Uterus (tissue), 4 donors: ENCODE data around the gene ZNF438. TPM values are rescaled to one million over a fixed set of nuclear protein-coding genes. Genes with fewer than 3 reads are reported as not detected.

Experiments used
- DNase-seq, 2 donors: peaks; one replicate each; pipeline ENCODE4 v3.0.0-alpha.2; 2019 to 2020
- H3K27ac ChIP-seq, 2 donors: fragments of 200-600 bp; sonication (generic); 1 replicate in 1 of 2; 2 replicates in 1 of 2; pipeline ENCODE4 v1.5.1; 2016 to 2018
- H3K27me3 ChIP-seq, 2 donors: fragments of 200-600 bp; sonication (generic); one replicate each; pipeline ENCODE4 v1.5.1; 2018 to 2019; ENCODE audit warnings: control low read depth in 1 of 2
- H3K36me3 ChIP-seq, 2 donors: fragments of 200-600 bp; sonication (generic); one replicate each; pipeline ENCODE4 v1.5.1; 2019; ENCODE audit warnings: control low read depth in 1 of 2
- H3K4me1 ChIP-seq, 2 donors: fragments of 200-600 bp; sonication (generic); one replicate each; pipeline ENCODE4 v1.5.1; 2018 to 2019; ENCODE audit warnings: control low read depth in 1 of 2
- H3K4me3 ChIP-seq, 2 donors: fragments of 200-600 bp; sonication (generic); 1 replicate in 1 of 2; 2 replicates in 1 of 2; pipeline ENCODE4 v1.5.1; 2018 to 2019; ENCODE audit warnings: mild to moderate bottlenecking in 1 of 2
- H3K9me3 ChIP-seq, 2 donors: fragments of 200-600 bp; sonication (generic); one replicate each; pipeline ENCODE4 v1.5.1; 2019; ENCODE audit warnings: control low read depth in 1 of 2
- CTCF ChIP-seq, 4 experiments: fragments of 200-600 bp in 2 of 4; fragments of 450-650 bp in 2 of 4; sonication (generic) in 2 of 4; IDR thresholded peaks; one replicate each; pipeline ENCODE4 v1.5.1; 2016 to 2019; ENCODE audit warnings: antibody characterized with exemption in 4 of 4, mild to moderate bottlenecking in 2 of 4, moderate library complexity in 1 of 4
- POLR2A ChIP-seq, 2 donors: fragments of 450-650 bp; IDR thresholded peaks; one replicate each; pipeline ENCODE4 v1.6.1; 2016; ENCODE audit warnings: antibody characterized with exemption in 2 of 2, mild to moderate bottlenecking in 1 of 2, moderate library complexity in 1 of 2
- intact Hi-C: fragments of 100-400 bp; cut with DNase I; formaldehyde crosslinking; loops from one replicate; pipeline ENCODE4 v1.15.1; 2023; ENCODE audit warnings: low total_unique reads
- total RNA-seq, 4 donors: library from RNA; depleted of rRNA in 3 of 4; stranded (reverse); fragments of >200 nt in 3 of 4; gene quantifications; one replicate each; pipeline versions ENCODE4 v1.1.0 to v1.2.4, GENCODE V29; 2014 to 2023
- donor health status: DM: yes; HTN: yes; CAD: no.

ZNF438 gene
- 10 to 100 TPM in 3 of 4 donors, 1 to 10 TPM in 1; 5.8 to 24.6 (median 18.4) TPM for total RNA-seq

DNA sequence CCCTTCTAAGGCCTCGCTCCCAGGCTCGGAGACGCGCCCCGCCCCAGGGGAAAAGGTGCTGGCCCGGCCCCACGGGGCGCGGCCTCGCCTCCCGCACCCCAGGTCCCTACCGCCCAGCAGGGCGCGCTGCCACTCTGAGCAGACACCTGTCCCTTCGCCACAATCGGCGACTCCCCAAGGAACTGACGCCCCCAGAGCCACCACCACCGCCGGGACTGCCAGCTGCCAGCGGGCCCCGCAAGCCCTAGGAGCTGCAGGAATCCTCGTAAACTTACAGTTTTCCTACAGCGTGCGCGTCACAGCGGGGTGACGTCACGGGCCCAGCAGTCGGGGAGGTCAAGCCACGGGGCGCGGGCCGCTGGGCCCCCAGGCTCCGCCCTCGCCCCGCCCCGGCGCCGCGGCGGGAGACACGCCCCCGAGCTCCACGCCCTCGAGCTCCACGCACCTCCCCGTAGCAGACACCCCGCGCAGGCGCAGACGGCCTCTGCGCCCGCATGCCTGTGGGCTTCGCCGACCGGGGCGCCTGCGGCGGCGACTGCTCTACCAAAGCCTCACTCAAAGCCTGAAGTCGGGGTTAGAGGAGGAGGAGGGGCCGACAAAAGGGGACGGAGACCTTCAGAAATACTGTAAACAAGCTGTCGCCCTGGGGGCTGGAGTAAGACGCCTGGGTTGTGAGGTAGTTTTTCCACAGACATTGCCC lies at the start of gene ZNF438:
Gene ZNF438 (minus strand): TSS at position 308 of the 700 bp plus-strand sequence. CDS start 154,831 bp downstream, outside the sequence.
- peaks cover 6 to 7% of the 10 kb centered on the region in 2 donors for H3K4me1 ChIP-seq

GRCh38 chr10:31076610-31076988 lies 44.9 kb upstream of the ZNF438 start:
- H3K9me3 ChIP-seq: no peaks in the 10 kb centered on the region
- H3K4me1 ChIP-seq: no peaks in the 10 kb centered on the region
- intact Hi-C loops: no loop called here
- no peaks in the 10 kb centered on the region for H3K27me3 ChIP-seq
- no peaks in the 10 kb centered on the region for H3K36me3 ChIP-seq
- H3K27ac ChIP-seq: no peak overlapping the region
- no peak for TF ChIP-seq CTCF (IDR thresholded peaks at IDR 0.05)
- no peak for TF ChIP-seq POLR2A (IDR thresholded peaks at IDR 0.05)
- H3K4me3 ChIP-seq: no peak overlapping the region
- no peak for DNase-seq

More for the DNA sequence above, at the start of gene ZNF438:
- Histone ChIP-seq H3K9me3 (no peaks in the 10 kb centered on the region), H3K4me3 (peak within 1 kb of the TSS; percentile 64 to 71), H3K27me3 (no peaks in the 10 kb centered on the region), H3K36me3 (no peaks in the 10 kb centered on the region), H3K27ac (peak within 1 kb of the TSS; percentile 100)
- peak; percentile 78 to 94 for TF ChIP-seq POLR2A (IDR thresholded peaks at IDR 0.05)
- peak; percentile 38 to 82 (median 60) for TF ChIP-seq CTCF (IDR thresholded peaks at IDR 0.05)
- DNase-seq: peak; percentile 95 to 98
- intact Hi-C loops: loop anchor here (2.0 to 10.0 kb wide), 2 partner anchors 247 to 571 kb away; no protein-coding TSS in a partner anchor

DNA sequence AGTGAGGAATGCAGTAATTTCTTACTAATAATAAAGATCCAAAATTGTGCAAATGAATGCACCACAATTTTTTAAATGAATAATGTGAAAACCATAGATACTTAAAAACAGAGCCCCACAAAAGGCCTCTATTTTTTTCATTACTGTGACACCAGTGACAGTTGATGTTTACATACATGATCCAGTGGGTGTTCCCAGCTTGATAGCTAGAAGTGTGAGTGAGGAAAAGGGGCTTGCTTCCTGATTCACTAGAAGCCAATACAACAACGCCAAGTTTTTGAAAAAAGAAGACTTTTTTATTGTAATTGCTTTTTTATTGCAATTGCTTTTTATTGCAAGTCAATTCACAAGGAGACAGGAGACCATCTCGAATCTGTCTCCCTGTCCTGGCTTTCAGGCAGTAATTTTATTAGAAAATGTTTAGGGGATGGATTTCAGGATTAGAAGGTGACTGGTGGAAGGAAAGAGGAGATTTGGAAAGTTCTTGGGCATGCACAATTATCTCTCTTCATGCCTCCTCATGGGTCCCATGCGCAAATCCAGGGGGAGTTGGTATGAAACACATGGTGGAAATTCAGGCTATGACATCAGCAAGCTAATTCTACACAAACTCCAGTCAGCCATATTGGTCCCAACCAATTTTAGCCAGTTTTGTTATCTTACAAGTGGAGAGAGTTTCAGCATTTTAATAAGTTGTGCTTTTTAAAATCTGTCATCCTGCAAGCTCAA lies 44.4 kb upstream of the ZNF438 start:
- TF ChIP-seq CTCF (IDR thresholded peaks at IDR 0.05): no peak
- no peak for TF ChIP-seq POLR2A (IDR thresholded peaks at IDR 0.05)
- no peaks in the 10 kb centered on the region for H3K9me3 ChIP-seq
- H3K4me1 ChIP-seq: no peaks in the 10 kb centered on the region
- H3K36me3 ChIP-seq: no peaks in the 10 kb centered on the region
- peak overlapping the region in 1 of 2 donors; percentile 24 for H3K27ac ChIP-seq
- no peak for DNase-seq
- intact Hi-C loops: no loop called here
- no peak overlapping the region for H3K4me3 ChIP-seq
- H3K27me3 ChIP-seq: no peaks in the 10 kb centered on the region

DNA sequence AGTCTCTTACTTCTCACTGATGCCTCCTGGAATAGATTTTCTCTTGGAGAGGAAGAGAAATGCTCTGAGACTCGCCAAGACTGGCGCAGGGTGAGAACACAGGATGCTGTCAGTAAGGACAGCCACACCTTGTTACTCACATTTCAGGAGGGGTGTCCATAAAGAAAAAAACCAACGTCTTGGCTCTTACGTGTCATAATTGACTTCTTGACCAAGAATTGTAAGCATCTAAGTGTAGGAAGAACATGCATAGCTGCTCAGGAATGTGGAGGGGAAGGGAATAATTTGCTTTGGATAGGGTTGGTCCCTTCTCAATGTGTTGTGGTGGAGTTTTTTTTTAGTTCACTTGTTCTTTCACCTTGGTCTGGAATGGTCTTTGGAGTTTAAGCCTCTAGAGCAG lies 43.8 kb upstream of the ZNF438 start:
- intact Hi-C loops: no loop called here
- peak overlapping the region in 1 of 2 donors; percentile 24 for H3K27ac ChIP-seq
- TF ChIP-seq CTCF (IDR thresholded peaks at IDR 0.05) (no peak), POLR2A (IDR thresholded peaks at IDR 0.05) (no peak)

GRCh38 chr10:31074722-31075086 lies 43.0 kb upstream of the ZNF438 start:
- no peak for DNase-seq
- H3K9me3 ChIP-seq: no peaks in the 10 kb centered on the region
- H3K4me1 ChIP-seq: no peaks in the 10 kb centered on the region
- H3K27ac ChIP-seq: peak overlapping the region; percentile 10 to 24
- no peak for TF ChIP-seq POLR2A (IDR thresholded peaks at IDR 0.05)
- no peak for TF ChIP-seq CTCF (IDR thresholded peaks at IDR 0.05)
- intact Hi-C loops: no loop called here
- H3K27me3 ChIP-seq: no peaks in the 10 kb centered on the region
- H3K4me3 ChIP-seq: no peak overlapping the region
- H3K36me3 ChIP-seq: no peaks in the 10 kb centered on the region

More for the DNA sequence above, 43.8 kb upstream of the ZNF438 start:
- H3K4me3 ChIP-seq: no peak overlapping the region
- no peaks in the 10 kb centered on the region for H3K4me1 ChIP-seq
- H3K9me3 ChIP-seq: no peaks in the 10 kb centered on the region
- no peaks in the 10 kb centered on the region for H3K27me3 ChIP-seq
- DNase-seq: no peak
- no peaks in the 10 kb centered on the region for H3K36me3 ChIP-seq
